Measurements from ENCODE around the gene DCAF8L1.

- TF ChIP-seq, protein P1, sequence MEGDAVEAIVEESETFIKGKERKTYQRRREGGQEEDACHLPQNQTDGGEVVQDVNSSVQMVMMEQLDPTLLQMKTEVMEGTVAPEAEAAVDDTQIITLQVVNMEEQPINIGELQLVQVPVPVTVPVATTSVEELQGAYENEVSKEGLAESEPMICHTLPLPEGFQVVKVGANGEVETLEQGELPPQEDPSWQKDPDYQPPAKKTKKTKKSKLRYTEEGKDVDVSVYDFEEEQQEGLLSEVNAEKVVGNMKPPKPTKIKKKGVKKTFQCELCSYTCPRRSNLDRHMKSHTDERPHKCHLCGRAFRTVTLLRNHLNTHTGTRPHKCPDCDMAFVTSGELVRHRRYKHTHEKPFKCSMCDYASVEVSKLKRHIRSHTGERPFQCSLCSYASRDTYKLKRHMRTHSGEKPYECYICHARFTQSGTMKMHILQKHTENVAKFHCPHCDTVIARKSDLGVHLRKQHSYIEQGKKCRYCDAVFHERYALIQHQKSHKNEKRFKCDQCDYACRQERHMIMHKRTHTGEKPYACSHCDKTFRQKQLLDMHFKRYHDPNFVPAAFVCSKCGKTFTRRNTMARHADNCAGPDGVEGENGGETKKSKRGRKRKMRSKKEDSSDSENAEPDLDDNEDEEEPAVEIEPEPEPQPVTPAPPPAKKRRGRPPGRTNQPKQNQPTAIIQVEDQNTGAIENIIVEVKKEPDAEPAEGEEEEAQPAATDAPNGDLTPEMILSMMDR (IDR thresholded peaks at IDR 0.05; ENCODE audit: low read length) = no peak
- TF ChIP-seq EZH2 (optimal IDR thresholded peaks at IDR 0.05; ENCODE audit: low read depth, low read length) (no peak), EZH2phosphoT487 (IDR thresholded peaks at IDR 0.05; ENCODE audit: low read length) (no peak)
Measured at GRCh38 chrX:27996132-27996531, 14.9 kb upstream of the DCAF8L1 start.

Measured in MM.1S (cell line).